Measurements from ENCODE around the gene PHF21B. TPM values are rescaled to one million over a fixed set of nuclear protein-coding genes. Genes with fewer than 3 reads are reported as not detected.
"Not testable (repeated sequence)": the region's sequence is repeated elsewhere in the genome, so short reads cannot be mapped to it uniquely, and the experiment has no call there.

PHF21B gene
- total RNA-seq, 1 experiment from 2014 or later: not detected

- no peak for DNase-seq (ENCODE audit: low read depth)
These were observed 90.8 kb downstream of the PHF21B start for GRCh38 chr22:44918925-44919392.

DNA sequence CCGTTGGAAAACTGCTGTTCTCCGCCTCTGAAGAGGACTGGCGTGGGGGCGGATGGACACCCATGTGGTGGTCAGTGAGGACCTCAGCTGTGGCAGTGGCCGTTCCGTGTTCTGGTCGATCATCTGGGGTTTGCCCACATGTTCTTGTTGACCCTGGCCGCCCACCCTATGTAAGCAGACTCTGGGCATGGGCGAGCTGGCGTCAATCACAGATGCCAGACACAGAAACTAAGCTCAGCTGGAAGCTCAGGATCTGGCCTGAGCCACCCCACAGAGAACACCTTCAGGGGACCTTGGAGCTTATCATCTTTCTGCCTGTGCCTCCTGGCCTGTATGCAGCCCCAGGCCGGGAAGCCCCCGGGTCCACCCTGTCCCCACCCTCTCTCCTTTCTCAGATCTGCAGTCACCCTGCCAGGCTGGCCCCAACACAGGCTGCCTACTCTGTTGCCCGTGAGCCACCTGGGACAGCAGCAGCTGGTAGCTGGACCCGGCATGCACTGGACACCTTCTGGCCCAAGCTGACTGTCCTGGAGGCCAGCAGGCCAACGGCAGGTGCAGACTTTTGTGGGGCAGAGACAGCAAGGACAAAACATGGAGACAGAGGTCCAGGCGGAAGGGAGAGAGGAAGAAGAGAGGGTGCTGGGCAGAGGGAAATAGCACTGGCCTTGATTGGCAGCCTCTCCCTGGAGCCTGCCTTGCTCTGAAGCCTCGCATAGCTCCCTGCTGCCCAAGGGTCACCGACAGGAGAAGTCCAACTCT is 91.5 kb downstream of the PHF21B start:
- no peak for DNase-seq (ENCODE audit: low read depth)

DNA sequence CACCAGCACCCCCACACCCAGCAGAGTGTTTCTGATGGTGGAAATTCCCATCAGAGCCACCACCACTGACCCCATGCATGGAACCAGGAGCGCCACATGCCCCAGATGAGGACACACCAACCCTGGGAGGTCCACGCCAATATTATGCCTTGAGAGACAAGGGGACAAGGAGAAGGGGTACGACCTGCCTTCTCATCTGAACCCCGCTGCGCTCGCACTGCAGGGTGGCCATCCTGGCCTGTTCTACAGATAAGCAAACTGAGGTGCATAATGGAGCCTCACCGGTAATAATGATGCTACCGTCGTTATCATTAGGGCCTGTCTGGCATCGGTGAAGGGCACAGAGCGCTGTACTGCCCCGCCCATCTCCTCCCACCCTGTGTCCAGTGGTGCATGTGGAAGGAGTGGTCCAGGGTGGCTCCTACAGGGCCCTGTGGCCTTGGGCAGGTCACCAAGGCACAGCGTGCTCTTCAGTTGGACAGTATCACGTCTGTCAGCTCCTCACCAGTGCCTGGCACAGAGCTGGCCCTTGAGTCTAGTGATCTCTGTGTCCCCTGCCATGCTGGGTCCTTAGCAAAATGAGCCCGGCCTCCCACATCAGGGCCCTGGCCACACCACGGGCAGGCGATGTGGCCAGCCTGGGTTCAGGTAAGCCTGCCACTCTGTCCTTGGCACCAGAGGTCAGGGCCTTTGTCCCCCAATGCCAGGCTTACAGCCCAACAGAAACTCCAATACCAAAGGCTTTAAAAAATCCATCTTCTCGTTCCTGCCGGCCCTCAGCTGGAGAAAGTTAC is 92.2 kb downstream of the PHF21B start:
- DNase-seq (ENCODE audit: low read depth): no peak

- DNase-seq (ENCODE audit: low read depth): no peak
These were observed 93.2 kb downstream of the PHF21B start for GRCh38 chr22:44916281-44917231.

DNA sequence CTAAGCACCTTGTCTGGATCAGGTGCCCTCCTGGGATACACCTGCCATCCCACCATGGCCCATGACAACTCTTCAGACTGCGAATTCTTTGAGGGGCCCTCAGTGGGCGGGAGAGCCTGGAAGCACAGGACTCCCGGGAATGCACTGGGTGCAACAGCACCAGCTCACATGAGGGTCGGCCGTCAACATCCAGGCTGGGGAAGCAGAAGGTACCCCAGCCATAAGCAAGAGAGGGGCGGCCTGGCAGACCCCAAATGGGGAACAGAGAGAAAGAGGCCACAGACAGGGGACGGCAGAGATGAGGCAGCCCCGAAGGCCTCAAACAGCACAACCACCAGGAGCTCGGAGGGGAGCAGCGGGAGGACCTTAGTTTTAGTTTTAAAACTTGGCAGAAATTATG is 94.4 kb downstream of the PHF21B start:
- DNase-seq (ENCODE audit: low read depth): no peak

- no peak for DNase-seq (ENCODE audit: low read depth)
These were observed 95.6 kb downstream of the PHF21B start for GRCh38 chr22:44914026-44914721.

DNA sequence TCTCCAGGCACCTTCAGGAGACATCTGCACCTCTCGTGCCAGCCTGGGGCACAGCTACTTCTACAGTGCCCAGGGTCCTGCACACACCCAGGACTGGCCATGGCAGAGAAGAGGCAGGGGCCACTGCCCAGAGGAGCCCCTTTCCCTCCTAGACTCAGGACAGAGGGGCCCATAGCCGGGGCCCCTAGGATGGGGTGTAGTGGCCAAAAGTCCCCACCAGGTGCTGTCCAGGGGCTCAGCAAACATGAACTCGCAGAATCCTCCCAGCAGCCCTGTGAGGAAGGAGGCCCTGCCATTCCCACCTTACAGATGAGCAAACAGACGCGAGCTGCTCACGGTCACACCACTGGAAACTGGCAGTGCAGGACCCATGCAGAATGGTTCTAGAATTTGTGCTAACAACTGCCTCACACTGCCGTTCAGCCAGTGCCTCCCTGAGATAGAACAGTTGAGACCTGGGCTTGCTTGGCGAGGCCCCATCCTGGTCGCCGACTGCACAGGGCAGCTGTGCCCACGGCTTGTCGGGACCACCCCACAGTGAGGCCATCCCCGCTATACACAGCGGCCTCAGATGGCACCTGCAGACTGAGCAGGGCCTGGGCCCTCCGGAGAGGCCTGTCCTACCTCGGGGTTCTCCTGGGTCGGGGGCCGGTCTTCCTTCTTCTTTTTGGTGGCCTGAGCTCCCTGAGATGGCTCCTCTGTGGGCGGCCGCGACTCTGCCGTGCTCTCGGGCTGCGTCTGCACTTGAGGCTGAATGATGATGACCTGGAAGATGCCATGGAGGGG is 96.4 kb downstream of the PHF21B start:
- no peak for DNase-seq (ENCODE audit: low read depth)

- no peak for DNase-seq (ENCODE audit: low read depth)
These were observed 100.6 kb downstream of the PHF21B start for GRCh38 chr22:44909241-44909640.

GRCh38 chr22:44907765-44908737 is 101.8 kb downstream of the PHF21B start:
- no peak for DNase-seq (ENCODE audit: low read depth)

DNA sequence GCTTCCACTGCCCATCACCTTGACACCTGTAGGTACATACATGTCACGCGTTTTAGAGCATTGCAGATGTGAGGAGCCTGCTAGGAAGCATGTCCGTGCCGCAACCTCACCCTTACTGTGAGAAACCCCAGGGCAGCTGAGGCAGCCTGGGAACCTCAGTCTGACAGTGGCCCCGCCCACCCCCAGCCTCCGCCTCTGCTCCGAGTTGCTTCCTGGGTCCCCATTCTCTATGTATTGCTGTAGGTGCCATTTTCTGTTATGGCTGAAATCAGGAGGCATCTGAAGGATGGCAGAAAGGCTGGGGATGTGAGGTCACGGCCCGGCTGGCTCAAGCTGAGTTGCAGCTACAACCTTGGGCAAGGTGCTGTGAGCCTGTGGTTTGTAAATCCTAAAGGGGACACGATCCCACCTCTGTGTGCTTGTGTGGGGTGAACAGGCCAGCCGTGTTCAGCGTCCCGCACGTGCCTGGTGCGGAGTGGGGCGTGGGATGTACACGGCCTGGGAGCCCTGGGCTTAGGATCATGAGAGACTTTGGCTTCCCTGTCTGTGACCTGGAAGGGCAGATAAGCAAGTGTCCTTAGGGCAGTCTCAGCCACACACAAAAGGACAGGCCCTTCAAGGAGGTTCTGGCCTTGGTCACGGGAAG is 102.7 kb downstream of the PHF21B start:
- DNase-seq (ENCODE audit: low read depth): no peak

DNA sequence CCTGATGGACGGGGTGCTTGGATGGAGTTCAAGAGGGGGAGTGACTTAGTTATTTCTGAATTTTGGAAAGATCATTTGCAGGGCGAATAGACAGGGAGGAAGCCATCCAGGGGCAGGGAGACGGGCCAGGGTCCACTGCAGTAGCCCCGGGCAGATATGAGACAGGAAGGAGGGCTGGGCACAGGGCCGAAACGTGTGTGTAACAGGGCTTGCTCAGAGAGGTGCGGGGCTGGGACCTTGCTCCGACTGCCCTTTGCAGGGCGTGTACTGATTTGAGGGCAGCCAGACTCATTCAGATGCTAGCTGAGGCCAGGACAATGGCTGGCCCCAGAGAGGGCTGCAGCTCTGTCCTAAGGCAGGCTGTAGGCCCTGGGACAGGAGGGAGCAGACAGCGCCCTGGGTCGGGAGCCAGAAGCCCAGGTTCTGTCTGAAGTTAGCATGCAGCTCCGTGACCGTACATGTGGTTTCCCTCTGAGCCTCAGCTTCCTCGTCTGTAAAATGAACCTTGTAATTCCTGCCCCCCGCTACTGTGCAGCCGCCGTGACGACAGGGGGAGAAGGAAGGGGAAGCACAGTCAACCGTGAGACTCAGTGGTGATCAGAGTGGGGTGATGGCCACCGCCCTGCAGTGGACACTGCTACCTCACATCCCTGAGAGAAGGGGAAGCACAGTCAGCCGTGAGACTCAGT is 103.4 kb downstream of the PHF21B start:
- DNase-seq (ENCODE audit: low read depth): no peak

GRCh38 chr22:44904492-44905152 is 105.2 kb downstream of the PHF21B start:
- DNase-seq (ENCODE audit: low read depth): not testable (repeated sequence)

GRCh38 chr22:44903164-44903563 is 106.6 kb downstream of the PHF21B start:
- not testable (repeated sequence) for DNase-seq (ENCODE audit: low read depth)

- no peak for DNase-seq (ENCODE audit: low read depth)
These were observed 108.5 kb downstream of the PHF21B start for GRCh38 chr22:44901301-44901700.

GRCh38 chr22:44898236-44898635 is 111.6 kb downstream of the PHF21B start:
- DNase-seq (ENCODE audit: low read depth): no peak

DNA sequence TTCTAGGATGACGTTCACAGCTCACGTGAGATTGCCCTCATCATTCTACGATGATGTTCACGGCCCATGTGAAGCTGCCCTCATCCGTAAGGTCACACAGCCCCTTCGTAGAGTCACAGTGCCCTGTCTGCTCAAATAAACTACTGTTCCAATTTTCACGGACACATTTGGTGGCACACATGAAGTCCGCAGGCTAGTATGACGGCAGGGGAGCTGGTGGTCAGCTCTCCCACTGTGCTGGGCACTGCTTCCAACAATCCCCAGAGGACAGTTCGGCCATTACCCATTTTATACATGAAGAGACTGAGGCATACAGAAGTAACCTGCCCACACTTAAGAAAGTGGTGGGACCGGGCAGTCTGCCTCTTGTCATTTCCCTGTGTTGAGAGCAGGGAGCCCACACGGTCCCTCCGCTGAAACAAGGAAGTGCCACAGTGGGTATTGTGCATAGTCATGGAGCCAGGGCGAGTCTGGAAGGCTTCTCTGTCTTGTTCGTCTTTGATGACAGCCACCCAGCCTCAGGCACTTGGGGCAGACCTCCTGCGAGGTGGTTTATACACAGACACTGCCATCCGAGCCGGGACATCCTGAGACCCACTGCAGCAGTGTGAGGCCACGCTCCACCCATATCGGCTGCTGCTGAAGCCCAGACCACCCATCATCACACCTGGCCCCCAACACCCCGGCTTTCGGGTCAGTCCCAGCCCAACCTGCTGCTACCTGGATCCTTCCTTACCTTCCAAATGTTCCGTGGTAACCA is 114.3 kb downstream of the PHF21B start:
- DNase-seq (ENCODE audit: low read depth): no peak

GRCh38 chr22:44894782-44895181 is 115.0 kb downstream of the PHF21B start:
- DNase-seq (ENCODE audit: low read depth): no peak
